ENCODE data around the gene MDM2. TPM values are rescaled to one million over a fixed set of nuclear protein-coding genes. Genes with fewer than 3 reads are reported as not detected.

The MDM2 gene
- total RNA-seq, 1 donor from 2014 or later, result 153 TPM

DNA sequence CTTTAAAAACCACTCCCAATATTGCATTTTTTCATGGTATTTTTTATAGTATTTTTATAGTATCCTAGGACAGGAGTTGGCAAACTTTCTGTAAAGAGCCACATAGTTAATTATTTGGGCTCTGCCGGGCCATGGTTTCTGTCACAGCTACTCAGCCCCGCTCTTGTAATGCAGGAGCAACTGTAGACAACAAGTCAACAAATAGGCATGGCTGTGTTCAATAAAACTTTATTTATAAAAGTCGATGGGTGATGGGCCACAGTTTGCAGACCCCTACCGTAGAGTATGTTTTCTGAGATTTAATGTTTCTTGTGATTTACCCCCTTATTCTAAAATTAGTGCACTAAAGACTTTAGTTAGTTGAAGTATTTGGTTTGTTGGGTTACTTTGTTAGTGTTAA is 25.5 kb downstream of the MDM2 start:
- H3K4me3 Mint-ChIP-seq (ENCODE audit: low read depth), result no peak overlapping the region
- H3K9me3 Mint-ChIP-seq (ENCODE audit: low read depth), result no peaks in the 10 kb centered on the region
- no peaks in the 10 kb centered on the region for H3K4me1 Mint-ChIP-seq (ENCODE audit: low read depth)
- H3K36me3 Mint-ChIP-seq (ENCODE audit: insufficient read depth), result peaks cover 28% of the 10 kb centered on the region
- TF ChIP-seq, protein P1, sequence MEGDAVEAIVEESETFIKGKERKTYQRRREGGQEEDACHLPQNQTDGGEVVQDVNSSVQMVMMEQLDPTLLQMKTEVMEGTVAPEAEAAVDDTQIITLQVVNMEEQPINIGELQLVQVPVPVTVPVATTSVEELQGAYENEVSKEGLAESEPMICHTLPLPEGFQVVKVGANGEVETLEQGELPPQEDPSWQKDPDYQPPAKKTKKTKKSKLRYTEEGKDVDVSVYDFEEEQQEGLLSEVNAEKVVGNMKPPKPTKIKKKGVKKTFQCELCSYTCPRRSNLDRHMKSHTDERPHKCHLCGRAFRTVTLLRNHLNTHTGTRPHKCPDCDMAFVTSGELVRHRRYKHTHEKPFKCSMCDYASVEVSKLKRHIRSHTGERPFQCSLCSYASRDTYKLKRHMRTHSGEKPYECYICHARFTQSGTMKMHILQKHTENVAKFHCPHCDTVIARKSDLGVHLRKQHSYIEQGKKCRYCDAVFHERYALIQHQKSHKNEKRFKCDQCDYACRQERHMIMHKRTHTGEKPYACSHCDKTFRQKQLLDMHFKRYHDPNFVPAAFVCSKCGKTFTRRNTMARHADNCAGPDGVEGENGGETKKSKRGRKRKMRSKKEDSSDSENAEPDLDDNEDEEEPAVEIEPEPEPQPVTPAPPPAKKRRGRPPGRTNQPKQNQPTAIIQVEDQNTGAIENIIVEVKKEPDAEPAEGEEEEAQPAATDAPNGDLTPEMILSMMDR (IDR thresholded peaks at IDR 0.05; ENCODE audit: unreplicated experiment), result no peak
- H3K27ac Mint-ChIP-seq, result no peak overlapping the region
- no peaks in the 10 kb centered on the region for H3K27me3 Mint-ChIP-seq
- no peak for DNase-seq (ENCODE audit: low spot score, unreplicated experiment)

DNA sequence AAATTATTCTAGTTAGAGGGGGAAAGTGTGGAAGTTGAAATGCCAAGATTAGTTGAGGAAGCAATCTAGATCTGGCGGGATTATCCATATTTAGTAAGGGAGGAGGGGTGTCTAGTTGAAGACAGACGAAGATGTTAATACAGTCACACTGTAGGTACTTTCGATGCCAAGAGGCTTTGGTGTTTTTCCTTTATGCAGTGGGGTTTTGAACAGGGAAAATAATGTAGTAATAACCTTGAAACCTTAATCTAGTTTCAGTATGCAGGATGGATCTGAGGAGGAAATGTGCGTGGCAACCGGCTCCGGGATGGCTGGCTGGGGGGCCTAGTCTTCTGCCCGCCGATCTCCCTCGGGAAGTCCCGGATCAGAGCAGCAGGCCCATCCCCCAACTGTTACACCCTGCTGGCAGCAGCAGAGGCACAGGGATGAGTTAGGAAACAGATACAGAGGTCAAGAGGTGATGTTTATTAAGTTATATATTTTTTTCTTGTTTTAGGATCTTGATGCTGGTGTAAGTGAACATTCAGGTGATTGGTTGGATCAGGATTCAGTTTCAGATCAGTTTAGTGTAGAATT is 27.4 kb downstream of the MDM2 start:
- H3K36me3 Mint-ChIP-seq (ENCODE audit: insufficient read depth), result peaks cover 27% of the 10 kb centered on the region
- TF ChIP-seq, protein P1 (IDR thresholded peaks at IDR 0.05; ENCODE audit: unreplicated experiment), result no peak
- H3K4me1 Mint-ChIP-seq (ENCODE audit: low read depth), result no peaks in the 10 kb centered on the region
- no peaks in the 10 kb centered on the region for H3K27me3 Mint-ChIP-seq
- no peak overlapping the region for H3K4me3 Mint-ChIP-seq (ENCODE audit: low read depth)
- DNase-seq (ENCODE audit: low spot score, unreplicated experiment), result no peak
- no peaks in the 10 kb centered on the region for H3K9me3 Mint-ChIP-seq (ENCODE audit: low read depth)
- no peak overlapping the region for H3K27ac Mint-ChIP-seq

DNA sequence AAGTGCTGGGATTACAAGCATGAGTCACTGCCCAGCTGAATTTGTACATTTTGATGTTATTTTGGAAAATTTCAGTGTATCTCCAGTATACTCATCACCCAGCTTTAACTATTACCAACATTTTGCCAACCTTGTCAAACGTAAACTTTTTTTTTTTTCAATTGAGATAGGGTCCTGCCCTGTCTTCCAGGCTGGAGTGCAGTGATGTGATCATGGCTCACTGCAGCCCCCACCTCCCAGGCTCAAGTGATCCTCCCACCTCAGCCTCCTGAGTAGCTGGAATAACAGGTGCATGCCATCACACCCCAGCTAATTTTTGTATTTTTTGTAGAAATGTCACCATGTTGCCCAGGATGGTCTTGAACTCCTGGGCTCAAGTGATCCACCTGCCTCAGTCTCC is 29.2 kb downstream of the MDM2 start:
- Mint-ChIP-seq H3K36me3 (ENCODE audit: insufficient read depth) (peaks cover 33% of the 10 kb centered on the region), H3K4me3 (ENCODE audit: low read depth) (no peak overlapping the region), H3K4me1 (ENCODE audit: low read depth) (no peaks in the 10 kb centered on the region), H3K27me3 (no peaks in the 10 kb centered on the region), H3K9me3 (ENCODE audit: low read depth) (no peaks in the 10 kb centered on the region), H3K27ac (no peak overlapping the region)
- TF ChIP-seq, protein P1 (IDR thresholded peaks at IDR 0.05; ENCODE audit: unreplicated experiment), result no peak
- no peak for DNase-seq (ENCODE audit: low spot score, unreplicated experiment)

DNA sequence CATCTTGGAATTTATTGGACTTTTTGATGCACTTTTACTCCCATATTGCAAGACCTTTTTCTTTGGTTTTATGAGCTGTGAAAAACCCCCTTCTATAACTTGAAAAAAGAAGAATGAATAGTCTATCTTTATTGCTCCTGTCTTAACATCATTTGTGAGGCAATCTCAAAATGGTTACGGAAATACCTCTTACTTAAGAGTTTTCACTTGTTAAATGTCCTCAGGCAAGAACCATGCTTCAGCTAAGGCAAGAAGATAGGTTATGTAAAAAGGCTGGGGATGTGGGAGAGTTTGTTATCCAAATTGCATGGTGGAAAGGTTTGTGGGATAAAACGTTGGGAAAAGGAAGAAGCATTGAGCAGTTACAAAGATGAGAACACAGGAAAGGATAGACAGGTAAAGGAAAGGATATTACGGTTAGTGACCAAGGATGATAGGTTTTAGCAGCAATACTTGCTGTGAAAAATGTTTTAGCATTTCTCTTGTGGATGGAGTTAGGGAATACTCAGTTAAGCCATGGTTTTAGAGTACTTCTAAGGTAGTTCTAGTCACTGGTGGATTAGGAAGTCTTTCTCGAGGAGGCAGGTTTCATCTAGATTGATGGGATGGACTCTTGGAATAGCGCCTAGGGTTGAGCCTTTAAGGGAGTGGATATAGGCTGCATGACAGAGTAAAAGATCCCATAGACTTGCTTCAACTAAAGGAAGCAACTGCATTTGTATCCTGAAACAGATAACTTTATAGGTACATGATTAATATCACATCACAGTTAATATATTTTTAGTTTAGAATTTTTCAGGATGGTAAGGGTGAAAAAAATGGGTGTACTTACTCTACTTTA is 30.3 kb downstream of the MDM2 start:
- no peak for DNase-seq (ENCODE audit: low spot score, unreplicated experiment)
- H3K36me3 Mint-ChIP-seq (ENCODE audit: insufficient read depth), result peaks cover 37% of the 10 kb centered on the region
- H3K9me3 Mint-ChIP-seq (ENCODE audit: low read depth), result no peaks in the 10 kb centered on the region

More for the DNA sequence above, 30.3 kb downstream of the MDM2 start:
- TF ChIP-seq, protein P1 (IDR thresholded peaks at IDR 0.05; ENCODE audit: unreplicated experiment), result no peak
- H3K4me1 Mint-ChIP-seq (ENCODE audit: low read depth), result no peaks in the 10 kb centered on the region
- H3K27ac Mint-ChIP-seq, result no peak overlapping the region
- no peaks in the 10 kb centered on the region for H3K27me3 Mint-ChIP-seq
- no peak overlapping the region for H3K4me3 Mint-ChIP-seq (ENCODE audit: low read depth)
